H9 (cell line): ENCODE measurements around the gene FARP1. TPM values are rescaled to one million over a fixed set of nuclear protein-coding genes. Genes with fewer than 3 reads are reported as not detected.

ENCODE experiments used
- DNase-seq: peaks from one replicate; pipeline ENCODE4 v3.0.0-alpha.2; 2017
- H2AFZ ChIP-seq: one replicate; pipeline ENCODE4 v1.6.1; 2013; ENCODE audit warnings: mild to moderate bottlenecking, low read length, control low read depth, moderate library complexity
- H2AK5ac ChIP-seq: 2 replicates; pipeline ENCODE4 v1.6.1; 2013; ENCODE audit warnings: low read length, control low read depth, mixed read lengths; ENCODE audit not compliant: insufficient read length
- H2BK120ac ChIP-seq: one replicate; pipeline ENCODE4 v1.6.1; 2013; ENCODE audit warnings: low read depth, mild to moderate bottlenecking, low read length, control low read depth, inconsistent platforms; ENCODE audit not compliant: poor library complexity, severe bottlenecking
- H2BK12ac ChIP-seq: 2 replicates; pipeline ENCODE4 v1.6.1; 2013; ENCODE audit warnings: low read length, control low read depth, mixed read lengths, low read depth; ENCODE audit not compliant: insufficient read length
- H2BK15ac ChIP-seq: 2 replicates; pipeline ENCODE4 v1.6.1; 2013; ENCODE audit warnings: low read depth, low read length, control low read depth
- H2BK20ac ChIP-seq: one replicate; pipeline ENCODE4 v1.6.1; 2013; ENCODE audit warnings: low read depth, mild to moderate bottlenecking, low read length, control low read depth, inconsistent platforms; ENCODE audit not compliant: poor library complexity, severe bottlenecking
- H2BK5ac ChIP-seq: 2 replicates; pipeline ENCODE4 v1.6.1; 2013; ENCODE audit warnings: low read length, control low read depth, mixed read lengths; ENCODE audit not compliant: insufficient read length
- H3K14ac ChIP-seq: 2 replicates; pipeline ENCODE4 v1.6.1; 2013; ENCODE audit warnings: low read length, control low read depth; ENCODE audit not compliant: insufficient read depth
- H3K18ac ChIP-seq: 2 replicates; pipeline ENCODE4 v1.6.1; 2013; ENCODE audit warnings: low read depth, mild to moderate bottlenecking, mixed read lengths, low read length, control low read depth; ENCODE audit not compliant: insufficient read length
- H3K23ac ChIP-seq: 2 replicates; pipeline ENCODE4 v1.6.1; 2013; ENCODE audit warnings: low read length, control low read depth, mixed read lengths, low read depth; ENCODE audit not compliant: insufficient read length
- H3K23me2 ChIP-seq: 2 replicates; pipeline ENCODE4 v1.6.1; 2013; ENCODE audit warnings: low read depth, mild to moderate bottlenecking, mixed read lengths, low read length, control low read depth; ENCODE audit not compliant: insufficient read length, poor library complexity, severe bottlenecking
- H3K27ac ChIP-seq: 2 replicates; pipeline ENCODE4 v1.5.1; 2013; ENCODE audit warnings: low read length, control low read depth, mixed read lengths, low read depth; ENCODE audit not compliant: insufficient read length
- H3K27me3 ChIP-seq: 2 replicates; pipeline ENCODE4 v1.6.1; 2013; ENCODE audit warnings: low read length, control low read depth, inconsistent platforms; ENCODE audit not compliant: insufficient read depth
- H3K4ac ChIP-seq: 2 replicates; pipeline ENCODE4 v1.6.1; 2013; ENCODE audit warnings: low read depth, mild to moderate bottlenecking, control low read depth, inconsistent platforms, low read length, moderate library complexity
- H3K4me1 ChIP-seq: 2 replicates; pipeline ENCODE4 v1.6.1; 2013; ENCODE audit warnings: low read length, control low read depth, inconsistent platforms; ENCODE audit not compliant: insufficient read depth
- H3K4me2 ChIP-seq: 2 replicates; pipeline ENCODE4 v1.6.1; 2013; ENCODE audit warnings: low read length, control low read depth, mixed read lengths; ENCODE audit not compliant: insufficient read length, insufficient read depth
- H3K56ac ChIP-seq: 2 replicates; pipeline ENCODE4 v1.6.1; 2013; ENCODE audit warnings: low read depth, mild to moderate bottlenecking, mixed read lengths, low read length, control low read depth; ENCODE audit not compliant: insufficient read length
- H3K79me1 ChIP-seq: 2 replicates; pipeline ENCODE4 v1.6.1; 2013; ENCODE audit warnings: low read depth, mild to moderate bottlenecking, moderate library complexity, low read length, control low read depth, inconsistent platforms; ENCODE audit not compliant: insufficient read depth, poor library complexity, severe bottlenecking
- H3K79me2 ChIP-seq: 2 replicates; pipeline ENCODE4 v1.6.1; 2013; ENCODE audit warnings: low read length, control low read depth, inconsistent platforms; ENCODE audit not compliant: insufficient read depth
- H3K9ac ChIP-seq: 2 replicates; pipeline ENCODE4 v1.6.1; 2013; ENCODE audit warnings: low read length, control low read depth, mixed read lengths; ENCODE audit not compliant: insufficient read length; ENCODE audit errors: extremely low read depth
- H3K9me3 ChIP-seq: one replicate; pipeline ENCODE4 v1.6.1; 2013; ENCODE audit warnings: low read depth, low read length, inconsistent platforms; ENCODE audit not compliant: control insufficient read depth
- H3T11ph ChIP-seq: one replicate; pipeline ENCODE4 v1.6.1; 2013; ENCODE audit warnings: mild to moderate bottlenecking, low read length, control low read depth, inconsistent platforms
- H4K20me1 ChIP-seq: one replicate; pipeline ENCODE4 v1.6.1; 2013; ENCODE audit not compliant: control insufficient read depth, insufficient read length, insufficient read depth
- H4K5ac ChIP-seq: 2 replicates; pipeline ENCODE4 v1.6.1; 2013; ENCODE audit warnings: low read depth, mild to moderate bottlenecking, mixed read lengths, low read length, control low read depth; ENCODE audit not compliant: insufficient read length
- H4K8ac ChIP-seq: replicated peaks from 2 replicates; pipeline ENCODE4 v1.6.1; 2013; ENCODE audit warnings: low read length, control low read depth, mixed read lengths, low read depth; ENCODE audit not compliant: insufficient read length
- H4K91ac ChIP-seq: 2 replicates; pipeline ENCODE4 v1.6.1; 2013; ENCODE audit warnings: low read depth, mild to moderate bottlenecking, moderate library complexity, mixed read lengths, low read length, control low read depth; ENCODE audit not compliant: insufficient read length
- H3K27ac Mint-ChIP-seq, 3 experiments: 2 replicates in 2 of 3; 3 replicates in 1 of 3; pipeline ENCODE4 v1.8.0; 2020 to 2021; ENCODE audit warnings: mixed read lengths in 3 of 3, mild to moderate bottlenecking in 1 of 3, moderate library complexity in 1 of 3
- H3K27me3 Mint-ChIP-seq: 2 replicates; pipeline ENCODE4 v1.8.0; 2021; ENCODE audit warnings: low read depth, mild to moderate bottlenecking, moderate library complexity, mixed read lengths
- H3K36me3 Mint-ChIP-seq, 3 experiments: 2 replicates in 2 of 3; 3 replicates in 1 of 3; pipeline ENCODE4 v1.8.0; 2020 to 2021; ENCODE audit warnings: low read depth in 3 of 3, mixed read lengths in 3 of 3; ENCODE audit not compliant: insufficient read depth in 1 of 3
- H3K4me1 Mint-ChIP-seq, 2 experiments: 2 replicates each; pipeline ENCODE4 v1.8.0; 2020; ENCODE audit warnings: mixed read lengths in 2 of 2
- H3K4me3 Mint-ChIP-seq, 2 experiments: 2 replicates in 1 of 2; 3 replicates in 1 of 2; pipeline ENCODE4 v1.8.0; 2020 to 2021; ENCODE audit warnings: mild to moderate bottlenecking in 2 of 2, mixed read lengths in 2 of 2, moderate library complexity in 1 of 2
- H3K9me3 Mint-ChIP-seq, 2 experiments: 2 replicates in 1 of 2; 3 replicates in 1 of 2; pipeline ENCODE4 v1.8.0; 2020; ENCODE audit warnings: mild to moderate bottlenecking in 2 of 2, mixed read lengths in 2 of 2, moderate library complexity in 1 of 2
- CTCF ChIP-seq: fragments of 200-600 bp; sonication (generic); conservative IDR thresholded peaks from 3 replicates; pipeline ENCODE4 v1.8.0; 2021; ENCODE audit warnings: antibody characterized with exemption, mild to moderate bottlenecking
- WGBS: extraction: QIAGEN DNeasy Blood & Tissue Kit; methylation state at CpG from one replicate; pipeline ENCODE4 v1.1.7; 2013; ENCODE audit warnings: missing lambda C conversion rate, low lambda C conversion rate, mixed read lengths; ENCODE audit not compliant: insufficient read length; ENCODE audit errors: extremely low coverage; 5-methylcytosine and 5-hydroxymethylcytosine counted together
- total RNA-seq: library from RNA; stranded (reverse); gene quantifications from 2 replicates; pipeline ENCODE4 v1.2.1, GENCODE V29; 2021

Gene FARP1
- total RNA-seq, 1 experiment from 2014 or later, result 95.9 TPM

DNA sequence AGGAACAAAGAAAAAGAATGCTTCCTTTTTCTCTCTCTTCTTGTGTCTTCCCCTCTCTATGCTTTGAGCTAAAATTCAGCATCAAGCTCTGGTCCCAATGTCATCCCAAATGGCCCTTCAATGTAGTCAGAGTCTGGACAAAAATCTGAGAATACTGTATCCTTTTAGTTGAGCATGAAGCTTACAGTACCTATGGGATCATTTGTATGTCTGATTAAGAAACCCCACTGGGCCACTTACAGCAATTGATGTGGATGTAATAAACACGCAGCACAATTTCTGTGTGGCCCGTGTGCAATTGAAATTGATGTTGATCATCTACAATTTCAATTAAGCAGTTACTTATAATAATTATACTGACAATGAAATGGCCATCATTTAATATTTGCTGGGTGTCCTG lies 223.1 kb downstream of the FARP1 start:
- H2AK5ac ChIP-seq, result no peak overlapping the region
- H3K23me2 ChIP-seq, result no peaks in the 10 kb centered on the region
- no peak overlapping the region for H2BK5ac ChIP-seq
- H2BK120ac ChIP-seq, result no peak overlapping the region
- H3K9me3 ChIP-seq, result no peaks in the 10 kb centered on the region
- H3K9ac ChIP-seq, result no peak overlapping the region
- no peak overlapping the region for H2BK12ac ChIP-seq
- no peaks in the 10 kb centered on the region for H3K79me1 ChIP-seq
- no peaks in the 10 kb centered on the region for H4K20me1 ChIP-seq
- H3K18ac ChIP-seq, result no peak overlapping the region
- H3K79me2 ChIP-seq, result no peaks in the 10 kb centered on the region
- no CpG with 5 or more reads among the region's 2 CpGs for WGBS
- H2AFZ ChIP-seq, result no peak overlapping the region
- no peak overlapping the region for H3T11ph ChIP-seq
- H4K8ac ChIP-seq, result no peak overlapping the region
- no peak overlapping the region for H2BK20ac ChIP-seq
- Mint-ChIP-seq H3K27me3 (no peaks in the 10 kb centered on the region), H3K4me3 (no peak overlapping the region), H3K27ac (no peak overlapping the region; a peak in 2 of 7 replicates), H3K36me3 (peaks cover 7 to 19% (median 16%) of the 10 kb centered on the region in 3 experiments; a peak in 6 of 7 replicates), H3K9me3 (no peaks in the 10 kb centered on the region), H3K4me1 (peaks cover 27 to 29% of the 10 kb centered on the region in 2 experiments)
- no peak overlapping the region for H3K23ac ChIP-seq
- no peak overlapping the region for H3K4me2 ChIP-seq
- H3K27me3 ChIP-seq, result no peaks in the 10 kb centered on the region
- H3K14ac ChIP-seq, result no peak overlapping the region
- no peak overlapping the region for H3K56ac ChIP-seq
- no peak for TF ChIP-seq CTCF
- no peak overlapping the region for H3K4ac ChIP-seq
- peaks cover 2% of the 10 kb centered on the region; the same call in 1 of the 2 replicates for H3K4me1 ChIP-seq
- no peak overlapping the region for H4K91ac ChIP-seq
- no peak overlapping the region for H3K27ac ChIP-seq
- no peak overlapping the region for H2BK15ac ChIP-seq
- no peak overlapping the region for H4K5ac ChIP-seq
- no peak for DNase-seq
